Brain microvascular endothelial cell (primary cell): ENCODE measurements around the gene HIRA.

Experiments
- DNase-seq: peaks from one replicate; pipeline ENCODE4 v3.0.0-alpha.2; 2020
- H3K27ac ChIP-seq: fragments of 250-450 bp; sonication (Bioruptor Pico); 2 replicates; pipeline ENCODE4 v1.5.1; 2020; ENCODE audit warnings: mild to moderate bottlenecking, moderate library complexity
- H3K27me3 ChIP-seq: fragments of 250-450 bp; sonication (Bioruptor Pico); replicated peaks from 2 replicates; pipeline ENCODE4 v1.5.1; 2020; ENCODE audit warnings: mild to moderate bottlenecking
- H3K36me3 ChIP-seq: fragments of 250-450 bp; sonication (Bioruptor Pico); replicated peaks from 2 replicates; pipeline ENCODE4 v1.5.1; 2020; ENCODE audit warnings: mild to moderate bottlenecking
- H3K4me3 ChIP-seq: 2 replicates; pipeline ENCODE4 v1.5.1; 2011; ENCODE audit warnings: low read depth, mild to moderate bottlenecking, control low read depth, low read length, moderate library complexity
- in situ Hi-C: cut with HindIII; loops from 2 replicates; pipeline ENCODE4 v1.10.0; 2017; ENCODE audit warnings: low sequenced_read_pairs, low pct_ligation_motif_present
- TF ChIP-seq, protein P1 (sequence below): IDR thresholded peaks from 2 replicates; pipeline ENCODE4 v1.5.1; 2011; ENCODE audit warnings: low read depth, mild to moderate bottlenecking, moderate library complexity, low read length, control low read depth, inconsistent platforms; ENCODE audit errors: missing control alignments

Gene HIRA

DNA sequence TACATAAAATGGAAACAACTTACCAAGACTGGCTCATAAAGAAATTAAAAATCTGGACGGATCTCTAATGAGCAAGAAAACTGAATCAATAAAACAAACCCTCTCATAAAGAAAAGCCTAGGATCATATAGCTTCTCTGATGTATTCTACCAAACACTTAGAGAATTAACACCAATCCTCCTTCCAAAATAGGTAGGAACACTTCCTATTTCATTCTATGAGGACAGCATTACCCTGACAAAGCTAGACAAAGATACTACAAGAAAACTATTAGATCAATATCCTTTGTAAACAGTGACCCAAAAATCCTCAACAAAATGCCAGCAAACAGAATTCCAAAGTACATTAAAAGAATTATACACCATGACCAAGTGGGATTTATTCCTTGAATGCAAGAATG is 87.1 kb downstream of the HIRA start:
- peaks cover 61% of the 10 kb centered on the region for H3K36me3 ChIP-seq
- in situ Hi-C loops, result no loop called here
- TF ChIP-seq, protein P1, sequence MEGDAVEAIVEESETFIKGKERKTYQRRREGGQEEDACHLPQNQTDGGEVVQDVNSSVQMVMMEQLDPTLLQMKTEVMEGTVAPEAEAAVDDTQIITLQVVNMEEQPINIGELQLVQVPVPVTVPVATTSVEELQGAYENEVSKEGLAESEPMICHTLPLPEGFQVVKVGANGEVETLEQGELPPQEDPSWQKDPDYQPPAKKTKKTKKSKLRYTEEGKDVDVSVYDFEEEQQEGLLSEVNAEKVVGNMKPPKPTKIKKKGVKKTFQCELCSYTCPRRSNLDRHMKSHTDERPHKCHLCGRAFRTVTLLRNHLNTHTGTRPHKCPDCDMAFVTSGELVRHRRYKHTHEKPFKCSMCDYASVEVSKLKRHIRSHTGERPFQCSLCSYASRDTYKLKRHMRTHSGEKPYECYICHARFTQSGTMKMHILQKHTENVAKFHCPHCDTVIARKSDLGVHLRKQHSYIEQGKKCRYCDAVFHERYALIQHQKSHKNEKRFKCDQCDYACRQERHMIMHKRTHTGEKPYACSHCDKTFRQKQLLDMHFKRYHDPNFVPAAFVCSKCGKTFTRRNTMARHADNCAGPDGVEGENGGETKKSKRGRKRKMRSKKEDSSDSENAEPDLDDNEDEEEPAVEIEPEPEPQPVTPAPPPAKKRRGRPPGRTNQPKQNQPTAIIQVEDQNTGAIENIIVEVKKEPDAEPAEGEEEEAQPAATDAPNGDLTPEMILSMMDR, result no peak

DNA sequence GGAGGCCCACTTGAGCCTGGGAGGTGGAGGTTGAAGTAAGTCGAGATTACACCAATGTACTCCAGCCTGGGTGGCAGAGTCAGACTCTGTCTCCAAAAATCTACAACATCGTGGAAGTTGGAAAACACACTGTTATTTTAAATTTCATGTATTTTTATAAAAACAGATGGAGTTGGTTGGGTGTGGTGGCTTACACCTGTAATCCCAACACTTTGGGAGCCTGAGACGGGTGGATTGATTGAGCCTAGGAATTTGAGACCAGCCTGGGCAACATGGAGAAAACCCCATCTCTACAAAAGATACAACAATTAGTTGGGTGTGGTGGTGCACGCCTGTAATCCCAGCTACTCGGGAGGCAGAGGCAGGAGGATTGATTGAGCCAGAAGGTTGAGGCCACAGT is 88.1 kb downstream of the HIRA start:
- no peak for DNase-seq
- Histone ChIP-seq H3K27ac (no peak overlapping the region), H3K27me3 (no peaks in the 10 kb centered on the region), H3K36me3 (peaks cover 52% of the 10 kb centered on the region), H3K4me3 (no peak overlapping the region)
- in situ Hi-C loops, result no loop called here
- TF ChIP-seq, protein P1, result no peak

More for the DNA sequence above, 87.1 kb downstream of the HIRA start:
- Histone ChIP-seq H3K27ac (no peak overlapping the region), H3K4me3 (no peak overlapping the region), H3K27me3 (no peaks in the 10 kb centered on the region)
- DNase-seq, result no peak

DNA sequence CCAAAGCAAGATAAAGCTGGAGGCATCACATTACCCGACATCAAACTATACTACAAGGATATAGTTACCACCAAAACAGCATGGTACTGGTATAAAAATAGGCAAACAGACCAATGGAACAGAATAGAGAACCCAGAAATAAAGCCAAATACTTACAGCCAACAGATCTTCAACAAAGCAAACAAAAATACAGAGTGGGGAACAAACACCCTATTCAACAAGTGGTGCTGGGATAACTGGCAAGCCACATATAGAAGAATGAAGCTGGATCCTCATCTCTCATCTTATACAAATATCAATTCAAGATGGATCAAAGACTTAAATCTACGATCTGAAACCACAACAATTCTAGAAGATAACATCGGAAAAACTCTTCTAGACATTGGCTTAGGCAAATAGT is 90.0 kb downstream of the HIRA start:
- Histone ChIP-seq H3K27ac (no peak overlapping the region), H3K4me3 (no peak overlapping the region), H3K36me3 (peaks cover 34% of the 10 kb centered on the region), H3K27me3 (no peaks in the 10 kb centered on the region)
- TF ChIP-seq, protein P1, result no peak
- no peak for DNase-seq
- in situ Hi-C loops, result no loop called here

DNA sequence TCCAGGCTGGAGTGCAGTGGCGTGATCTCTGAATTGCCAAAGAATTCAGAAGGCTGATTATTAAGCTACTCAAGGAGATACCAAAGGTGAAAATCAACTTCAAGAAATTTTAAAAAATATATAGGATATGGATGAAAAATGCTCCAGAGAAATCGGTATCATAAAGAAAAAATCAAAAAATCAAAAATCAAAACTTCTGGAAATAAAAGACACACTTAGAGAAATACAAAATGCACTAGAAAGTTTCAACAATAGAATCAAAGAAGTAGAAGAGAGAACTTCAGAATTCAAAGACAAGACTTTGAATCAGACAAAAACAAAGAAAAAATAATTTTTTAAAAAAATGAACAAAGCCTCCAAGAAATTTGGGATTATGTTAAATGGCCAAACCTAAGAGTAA is 94.4 kb downstream of the HIRA start:
- H3K27me3 ChIP-seq, result no peaks in the 10 kb centered on the region
- no peak overlapping the region for H3K4me3 ChIP-seq
- TF ChIP-seq, protein P1, result no peak
- in situ Hi-C loops, result no loop called here
- no peak overlapping the region for H3K27ac ChIP-seq
- DNase-seq, result no peak
- peaks cover 15% of the 10 kb centered on the region for H3K36me3 ChIP-seq

DNA sequence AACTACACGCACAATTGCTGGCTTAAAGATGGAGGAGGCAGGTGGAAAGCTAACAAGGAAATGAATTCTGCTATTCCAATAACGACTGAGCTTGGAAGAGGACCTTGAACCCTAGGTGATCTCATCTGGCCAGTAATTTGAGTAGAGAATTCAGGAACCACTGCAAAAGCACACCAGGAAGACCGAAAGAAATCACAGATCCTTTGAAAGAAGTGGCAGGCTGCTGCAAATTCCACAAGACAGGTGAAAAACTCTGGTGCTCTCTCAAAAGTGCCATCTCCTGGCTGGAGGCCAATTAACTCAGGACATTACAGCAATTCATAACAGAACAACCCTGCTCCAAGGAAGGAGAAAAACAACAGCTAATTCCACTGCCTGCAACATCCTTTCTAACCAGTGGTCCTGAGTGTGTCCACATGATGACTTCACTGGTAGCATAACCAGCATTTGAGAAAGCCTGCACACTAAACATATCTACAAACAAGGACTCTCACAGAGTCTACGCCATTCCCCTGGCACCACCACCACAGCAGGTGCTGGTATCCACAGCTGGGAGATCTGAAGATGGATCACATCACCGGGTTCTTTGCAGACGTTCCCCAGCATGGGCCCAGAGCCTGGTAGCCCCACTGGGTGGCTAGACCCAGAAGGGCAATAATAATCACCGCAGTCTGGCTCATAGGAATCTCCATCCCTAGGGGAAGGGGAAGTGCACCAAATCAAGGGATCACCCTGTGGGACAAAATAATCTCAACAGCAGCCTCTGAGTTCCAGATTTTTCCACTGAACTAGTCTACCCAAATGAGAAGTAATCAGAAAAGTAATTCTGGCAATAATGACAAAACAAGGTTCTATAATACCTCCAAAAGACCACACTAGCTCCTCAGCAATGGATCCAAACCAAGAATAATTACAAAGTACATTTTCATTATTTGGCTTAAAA is 95.1 kb downstream of the HIRA start:
- Histone ChIP-seq H3K27me3 (no peaks in the 10 kb centered on the region), H3K27ac (no peak overlapping the region), H3K4me3 (no peak overlapping the region), H3K36me3 (peaks cover 21% of the 10 kb centered on the region)
- TF ChIP-seq, protein P1, result no peak
- in situ Hi-C loops, result no loop called here
- no peak for DNase-seq
